Fibroblast of villous mesenchyme (primary cell): ENCODE results near the gene SSB. TPM values are rescaled to one million over a fixed set of nuclear protein-coding genes. Genes with fewer than 3 reads are reported as not detected.
"Not testable (repeated sequence)": the region's sequence is repeated elsewhere in the genome, so short reads cannot be mapped to it uniquely, and the experiment has no call there.

ENCODE experiments used
- DNase-seq: peaks from one replicate; pipeline ENCODE4 v3.0.0-alpha.2; 2010; ENCODE audit warnings: low read depth
- H3K4me3 ChIP-seq: 2 replicates; pipeline ENCODE4 v1.5.1; 2011; ENCODE audit warnings: low read depth, mild to moderate bottlenecking, low read length
- CTCF ChIP-seq: IDR thresholded peaks from 2 replicates; pipeline ENCODE4 v1.5.1; 2012; ENCODE audit warnings: low read depth, mild to moderate bottlenecking, low read length; ENCODE audit not compliant: insufficient read depth
- total RNA-seq: library from RNA; depleted of rRNA; stranded (reverse); fragments of >200 nt; gene quantifications from 2 replicates; pipeline ENCODE4 v1.2.3, GENCODE V29; 2012

SSB gene
- total RNA-seq, 1 donor: 125 TPM

- DNase-seq: no peak
- no peak for TF ChIP-seq CTCF
- no peak overlapping the region for H3K4me3 ChIP-seq
Measured at GRCh38 chr2:169759987-169760386, 38.7 kb upstream of the SSB start.

- H3K4me3 ChIP-seq, DNase-seq: not testable (repeated sequence)
Measured at GRCh38 chr2:169760798-169761197, 37.9 kb upstream of the SSB start.

DNA sequence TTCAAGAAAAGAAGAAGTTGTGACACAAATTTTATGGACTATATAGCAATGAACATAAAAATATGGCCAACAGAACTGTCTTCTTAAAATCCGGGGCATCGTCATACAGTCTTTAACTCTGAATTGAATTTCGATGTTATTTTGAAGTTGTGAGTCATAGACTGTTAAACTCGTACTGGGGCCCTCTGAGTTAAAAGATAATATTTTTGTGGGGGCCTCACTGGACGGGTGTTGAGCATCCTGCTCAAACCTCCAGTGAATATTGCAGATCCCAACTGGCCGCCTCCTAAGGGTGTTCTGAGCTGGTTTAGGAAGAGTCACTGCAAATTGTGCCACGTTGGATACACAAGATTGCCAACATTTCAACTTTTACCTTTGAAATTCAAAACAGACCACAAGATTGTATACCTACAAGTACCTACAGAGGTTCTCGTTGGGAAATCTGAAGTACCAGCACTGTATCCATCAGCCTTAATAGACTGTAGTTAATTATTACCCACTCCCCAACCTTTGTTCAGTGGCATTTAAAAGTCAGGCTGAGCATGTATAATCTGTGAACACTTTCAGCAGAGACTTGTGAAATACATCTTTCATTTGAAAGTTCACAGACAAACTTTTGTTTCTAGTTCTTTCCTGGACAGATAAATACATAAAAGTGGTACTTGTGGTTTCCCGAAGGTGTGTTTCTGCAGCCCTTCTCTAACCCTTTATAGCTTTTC, 37.3 kb upstream of the SSB start:
- no peak for TF ChIP-seq CTCF

GRCh38 chr2:169761970-169762292, 36.7 kb upstream of the SSB start:
- no peak overlapping the region for H3K4me3 ChIP-seq
- no peak for TF ChIP-seq CTCF
- no peak for DNase-seq

More for the DNA sequence above, 37.3 kb upstream of the SSB start:
- no peak for DNase-seq
- no peak overlapping the region for H3K4me3 ChIP-seq

DNA sequence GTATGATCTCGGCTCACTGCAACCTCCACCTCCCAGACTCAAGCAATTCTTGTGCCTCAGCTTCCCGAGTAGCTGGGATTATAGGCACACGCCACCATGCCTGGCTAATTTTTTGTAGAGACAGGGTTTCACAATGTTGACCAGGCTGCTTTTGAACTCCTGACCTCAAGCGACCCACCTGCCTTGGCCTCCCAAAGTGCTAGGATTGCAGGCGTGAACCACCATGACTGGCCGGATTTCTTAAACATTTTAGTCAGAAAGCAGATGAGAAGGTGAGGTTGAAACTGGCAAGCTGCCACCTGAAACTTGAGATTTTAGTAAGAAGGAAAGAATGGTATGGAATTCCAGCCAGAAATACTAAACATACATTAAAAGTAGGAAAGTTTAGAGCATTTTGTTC, 33.1 kb upstream of the SSB start:
- no peak for DNase-seq
- no peak for TF ChIP-seq CTCF
- H3K4me3 ChIP-seq: no peak overlapping the region

- DNase-seq: peak; percentile 67
- H3K4me3 ChIP-seq: no peak overlapping the region
- TF ChIP-seq CTCF: peak; percentile 77
Measured at GRCh38 chr2:169767243-169767888, 31.3 kb upstream of the SSB start.

DNA sequence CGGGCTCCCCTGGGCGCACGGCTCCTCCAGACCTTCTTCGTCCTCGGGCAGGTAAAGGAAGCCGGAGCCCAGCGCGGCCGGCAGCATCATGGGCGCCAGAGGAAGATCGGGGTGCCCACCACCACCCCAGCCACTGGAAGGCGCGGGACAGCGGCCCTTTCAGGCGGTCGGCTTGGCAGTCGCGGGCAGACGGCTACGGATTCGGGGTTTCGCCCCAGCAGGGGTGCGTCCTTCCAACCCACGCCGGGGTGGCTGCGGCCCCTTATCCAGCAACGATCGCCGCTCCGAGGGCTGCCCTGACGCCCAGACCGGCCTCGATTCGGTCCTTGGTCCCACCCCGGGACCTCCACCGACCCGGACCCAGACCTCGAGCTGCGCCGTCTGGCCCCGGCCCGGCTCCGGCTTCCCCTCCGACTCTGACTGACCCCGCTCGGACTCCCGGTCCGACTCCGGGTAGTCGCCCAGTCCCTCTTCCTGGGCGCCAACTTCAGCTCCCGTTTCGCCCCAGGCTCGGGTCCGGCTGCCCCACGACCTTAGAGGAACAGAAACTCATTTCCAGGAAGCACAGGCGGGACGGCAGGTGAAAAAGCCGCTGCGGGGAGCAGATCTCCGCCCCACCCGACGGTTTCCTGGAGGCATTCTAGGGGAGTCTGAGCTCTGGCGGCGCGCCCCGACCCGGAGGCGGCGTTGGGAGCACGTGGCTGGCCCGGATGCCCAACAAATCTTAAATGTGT, 30.2 kb upstream of the SSB start:
- no peak for DNase-seq
- TF ChIP-seq CTCF: no peak
- peak overlapping the region; percentile 46 for H3K4me3 ChIP-seq
